GM18907 (cell line): ENCODE data around the gene PTPRU.
"Not testable (repeated sequence)": the region's sequence is repeated elsewhere in the genome, so short reads cannot be mapped to it uniquely, and the experiment has no call there.

Experiments
- ATAC-seq: cut with Tn5 transposase; IDR thresholded peaks from one replicate; pipeline ENCODE4 v1.9.1; 2021; ENCODE audit warnings: mild to moderate bottlenecking, moderate library complexity; ENCODE audit not compliant: unreplicated experiment

PTPRU gene

DNA sequence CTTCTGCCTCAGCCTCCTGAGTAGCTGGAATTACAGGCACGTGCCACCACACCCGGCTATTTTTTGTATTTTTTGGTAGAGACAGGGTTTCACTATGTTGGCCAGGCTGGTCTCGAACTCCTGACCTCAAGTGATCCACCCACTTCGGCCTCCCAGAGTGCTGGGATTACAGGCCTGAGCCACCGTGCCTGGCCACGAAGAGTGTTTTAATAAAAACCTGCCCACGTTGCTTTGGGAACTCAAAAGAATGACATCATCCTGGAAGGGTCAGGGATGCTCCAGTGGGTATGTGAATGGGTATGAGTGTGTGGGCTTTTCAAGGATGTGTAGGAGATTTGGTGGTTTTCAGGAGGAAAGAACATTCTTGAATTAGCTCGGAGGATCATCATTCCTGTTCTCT, 78.4 kb downstream of the PTPRU start:
- ATAC-seq, result not testable (repeated sequence)

- ATAC-seq, result no peak
Measured at GRCh38 chr1:29315262-29315661, 78.9 kb downstream of the PTPRU start.

DNA sequence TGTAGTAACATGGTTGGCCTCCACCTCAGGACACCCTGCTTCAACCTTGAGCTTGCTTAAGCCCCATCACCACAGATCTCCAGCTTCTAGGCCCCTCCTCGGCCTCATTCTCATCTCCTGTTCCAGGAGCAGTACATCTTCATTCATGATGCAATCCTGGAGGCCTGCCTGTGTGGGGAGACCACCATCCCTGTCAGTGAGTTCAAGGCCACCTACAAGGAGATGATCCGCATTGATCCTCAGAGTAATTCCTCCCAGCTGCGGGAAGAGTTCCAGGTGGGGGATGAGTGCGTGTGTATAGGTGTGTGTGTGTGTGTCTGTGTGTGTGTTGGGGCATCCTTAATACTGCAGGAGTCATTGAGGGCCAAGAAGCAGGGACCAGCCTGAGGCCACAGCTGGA, 79.6 kb downstream of the PTPRU start:
- no peak for ATAC-seq

- no peak for ATAC-seq
Measured at GRCh38 chr1:29317063-29317915, 81.0 kb downstream of the PTPRU start.

DNA sequence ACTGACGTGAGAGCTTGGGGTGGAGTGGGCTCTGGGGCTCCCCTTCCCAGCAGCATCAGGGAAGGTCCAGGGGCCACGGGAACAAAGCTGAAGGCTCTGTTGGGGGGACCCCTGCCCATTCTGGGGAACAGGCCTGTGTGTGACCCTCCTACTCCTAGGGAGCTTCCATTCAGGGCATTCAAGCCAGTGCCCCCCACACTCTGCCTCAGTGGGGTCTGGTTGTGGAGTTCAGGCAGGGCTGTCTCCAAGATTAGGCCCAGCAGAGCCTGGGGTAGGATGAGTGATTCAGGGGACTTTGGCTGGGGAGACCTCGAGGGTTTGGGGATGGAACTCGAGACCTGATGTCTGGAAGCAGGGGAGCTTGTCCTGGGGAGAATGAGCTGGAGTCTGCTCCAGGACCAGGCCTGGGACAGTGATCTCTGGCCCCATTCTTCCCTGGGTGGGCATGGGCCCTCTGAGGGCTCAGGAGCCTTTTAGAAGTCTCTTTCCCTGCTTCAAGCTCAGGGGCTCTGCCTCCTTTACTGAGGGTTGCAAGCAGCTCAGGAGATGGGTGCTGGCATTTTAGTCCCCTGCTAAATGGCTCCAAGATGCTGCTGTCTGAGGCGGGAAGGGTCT, 81.7 kb downstream of the PTPRU start:
- no peak for ATAC-seq

GRCh38 chr1:29318724-29319123, 82.4 kb downstream of the PTPRU start:
- no peak for ATAC-seq

DNA sequence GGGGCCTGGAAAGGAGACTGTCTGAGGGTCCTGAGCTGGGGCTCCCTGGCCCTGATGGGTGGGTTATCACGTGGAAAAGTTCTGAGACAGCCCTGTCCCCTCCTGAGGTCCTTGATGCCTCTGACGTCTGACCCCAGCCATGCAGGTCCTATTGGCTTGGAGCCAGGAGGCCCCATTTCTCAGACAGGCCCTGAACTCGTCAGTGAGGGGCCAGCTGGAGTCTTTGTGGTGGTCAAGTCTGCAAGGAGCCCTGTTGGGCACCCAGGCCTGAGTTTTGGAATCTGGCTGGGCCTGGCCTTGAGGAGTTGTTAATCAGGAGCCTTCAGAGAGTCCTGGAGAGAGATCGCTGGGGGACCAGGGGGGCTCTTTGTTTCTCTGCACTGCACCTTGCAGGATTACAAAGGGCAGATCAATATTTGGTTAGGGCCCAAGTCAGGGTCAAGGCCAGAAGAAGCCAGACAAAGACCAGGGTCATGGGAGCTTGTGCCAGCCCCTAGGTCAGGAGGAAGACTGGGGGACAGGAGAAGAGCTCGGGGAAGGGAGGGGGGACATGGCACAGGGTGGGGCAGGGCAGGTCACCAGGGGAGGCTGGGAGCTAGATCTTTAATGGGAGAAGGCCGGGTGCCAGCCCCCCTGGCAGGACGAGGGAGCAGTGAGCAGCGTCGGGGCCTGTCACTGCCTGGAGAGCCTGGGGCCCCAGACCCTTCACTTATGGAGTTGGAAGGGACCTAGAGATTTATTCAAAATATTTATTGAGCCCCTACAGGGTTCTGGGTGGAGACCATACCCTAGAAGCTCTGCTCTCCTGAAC, 83.2 kb downstream of the PTPRU start:
- ATAC-seq, result no peak

GRCh38 chr1:29320156-29320940, 84.0 kb downstream of the PTPRU start:
- no peak for ATAC-seq

DNA sequence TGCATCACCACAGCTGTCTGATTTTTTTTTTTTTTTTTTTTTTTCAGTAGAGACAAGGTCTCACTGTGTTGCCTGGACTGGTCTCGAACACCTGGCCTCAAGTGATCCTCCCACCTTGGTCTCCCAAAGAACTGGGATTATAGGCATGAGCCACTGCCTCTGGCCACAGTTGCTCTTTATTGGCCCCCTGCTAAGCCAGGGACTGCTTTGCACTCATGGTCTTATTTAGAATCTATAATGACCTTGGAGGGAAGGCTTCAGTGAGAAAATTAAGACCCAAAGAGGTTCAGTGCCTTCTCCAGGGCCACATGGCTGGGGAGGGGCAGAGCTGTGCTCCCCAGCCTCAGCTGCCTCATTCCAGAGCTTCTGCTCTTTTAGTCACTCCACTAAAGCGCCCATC, 84.9 kb downstream of the PTPRU start:
- ATAC-seq, result no peak

DNA sequence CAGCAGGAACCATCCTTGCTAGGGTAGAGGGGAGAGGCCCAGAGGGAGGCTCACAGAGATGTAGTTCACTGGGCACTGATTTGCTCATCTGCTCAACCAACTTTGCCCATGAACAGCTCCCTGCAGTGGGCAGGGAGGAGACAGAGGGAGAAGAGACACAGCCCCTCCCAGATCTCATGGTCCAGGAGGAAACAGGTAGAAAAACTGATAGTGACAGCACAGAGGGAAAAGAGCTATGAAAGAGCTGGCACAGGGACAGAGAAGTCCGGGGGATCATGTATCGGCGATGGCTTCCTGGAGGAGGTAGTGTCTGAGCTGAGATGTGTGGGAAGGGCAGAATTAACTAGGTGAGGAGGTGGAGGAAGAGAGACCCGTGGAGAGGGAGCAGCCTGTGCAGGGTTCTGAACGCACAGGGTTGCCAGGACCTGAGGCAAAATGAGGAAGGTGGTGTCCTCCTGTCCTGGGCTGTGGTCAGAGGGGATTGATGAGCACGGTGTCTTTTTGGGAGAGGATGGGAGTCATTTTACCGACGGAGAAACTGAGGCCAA, 85.9 kb downstream of the PTPRU start:
- ATAC-seq, result no peak

DNA sequence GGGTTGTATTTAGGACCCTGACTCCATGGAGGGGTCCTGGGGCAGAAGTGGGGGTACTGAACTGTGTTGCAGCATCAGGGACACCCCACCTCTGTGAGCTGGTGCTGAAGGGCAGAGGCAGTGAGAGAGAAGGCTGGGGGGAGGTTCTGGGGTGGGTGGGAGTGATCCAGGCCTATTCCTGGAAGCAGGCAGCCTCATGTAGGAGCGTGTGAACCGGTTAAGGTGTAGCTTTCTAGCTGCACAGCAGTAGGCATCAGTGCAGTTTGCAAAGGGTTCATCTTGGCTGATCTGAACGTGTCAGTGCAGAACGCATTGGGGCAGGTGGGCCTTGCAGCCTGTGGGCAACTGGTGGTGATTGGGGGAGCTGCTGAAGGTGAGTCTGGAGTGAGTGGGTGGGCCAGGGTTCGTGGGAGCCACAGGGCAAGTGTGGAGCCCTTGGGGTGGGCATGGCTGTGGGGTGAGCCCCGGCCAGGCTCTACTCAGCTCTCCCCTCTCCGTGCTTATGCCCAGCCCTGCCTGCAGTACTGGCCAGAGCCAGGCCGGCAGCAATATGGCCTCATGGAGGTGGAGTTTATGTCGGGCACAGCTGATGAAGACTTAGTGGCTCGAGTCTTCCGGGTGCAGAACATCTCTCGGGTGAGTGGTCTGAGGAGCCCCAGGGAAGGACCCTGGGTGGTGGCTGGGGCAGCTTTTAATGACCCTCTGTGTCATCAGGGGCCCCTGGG, 86.7 kb downstream of the PTPRU start:
- ATAC-seq, result no peak

DNA sequence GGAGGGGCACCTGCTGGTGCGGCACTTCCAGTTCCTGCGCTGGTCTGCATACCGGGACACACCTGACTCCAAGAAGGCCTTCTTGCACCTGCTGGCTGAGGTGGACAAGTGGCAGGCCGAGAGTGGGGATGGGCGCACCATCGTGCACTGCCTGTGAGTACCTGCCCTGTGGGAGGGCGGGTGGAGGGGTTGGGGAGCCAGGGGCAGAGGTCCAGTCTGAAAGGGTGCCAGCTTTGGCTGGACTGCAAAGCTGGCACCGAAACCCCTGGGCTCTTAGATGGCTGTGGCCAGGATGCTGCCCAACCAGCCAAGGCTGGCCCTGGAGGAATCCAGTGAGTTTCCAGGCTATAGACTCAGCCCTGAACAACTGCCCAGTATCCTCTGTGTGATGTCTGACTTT, 87.3 kb downstream of the PTPRU start:
- no peak for ATAC-seq

DNA sequence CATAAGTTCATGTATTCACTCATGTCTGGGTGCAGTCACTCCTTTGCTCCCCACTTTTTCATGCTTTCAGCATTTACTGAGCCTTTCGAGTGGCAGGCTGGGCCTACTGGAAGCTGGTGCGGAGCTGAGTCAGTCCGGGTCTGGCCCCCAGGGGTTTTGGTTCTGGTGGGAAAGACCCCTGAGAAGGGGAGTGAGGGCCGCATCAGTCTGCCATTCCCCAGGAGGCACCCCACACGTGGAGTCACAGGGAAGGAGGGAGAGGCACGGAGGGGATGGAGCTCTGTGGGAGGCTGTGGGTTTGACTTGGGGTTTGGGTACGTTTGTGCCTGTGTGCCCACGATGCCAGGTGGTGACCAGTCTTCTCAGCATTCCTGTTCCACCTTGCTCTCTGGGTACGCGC, 87.9 kb downstream of the PTPRU start:
- no peak for ATAC-seq

DNA sequence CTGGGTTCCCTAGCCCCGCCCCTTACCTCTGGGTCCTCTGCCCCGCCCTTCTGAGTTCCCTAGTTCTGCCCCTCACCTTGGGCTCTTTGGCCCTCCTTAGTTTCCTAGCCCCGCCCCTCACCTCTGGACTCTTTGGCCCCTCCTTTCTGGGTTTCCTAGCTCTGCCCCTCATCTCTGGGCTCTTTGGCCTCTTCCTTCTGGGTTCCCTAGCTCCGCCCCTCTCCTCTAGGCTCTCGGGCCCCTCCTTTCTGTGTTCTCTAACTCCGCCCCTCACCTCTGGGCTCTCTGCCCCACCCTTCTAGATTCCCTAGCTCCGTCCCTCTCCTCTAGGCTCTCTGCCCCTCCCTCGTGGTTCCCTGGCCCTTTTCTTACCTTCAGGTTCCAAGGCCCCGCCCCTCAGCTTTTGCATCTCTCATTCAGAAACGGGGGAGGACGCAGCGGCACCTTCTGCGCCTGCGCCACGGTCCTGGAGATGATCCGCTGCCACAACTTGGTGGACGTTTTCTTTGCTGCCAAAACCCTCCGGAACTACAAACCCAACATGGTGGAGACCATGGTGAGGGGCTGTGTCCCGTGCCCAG, 88.5 kb downstream of the PTPRU start:
- no peak for ATAC-seq

- no peak for ATAC-seq
Measured at GRCh38 chr1:29325675-29326074, 89.4 kb downstream of the PTPRU start.

DNA sequence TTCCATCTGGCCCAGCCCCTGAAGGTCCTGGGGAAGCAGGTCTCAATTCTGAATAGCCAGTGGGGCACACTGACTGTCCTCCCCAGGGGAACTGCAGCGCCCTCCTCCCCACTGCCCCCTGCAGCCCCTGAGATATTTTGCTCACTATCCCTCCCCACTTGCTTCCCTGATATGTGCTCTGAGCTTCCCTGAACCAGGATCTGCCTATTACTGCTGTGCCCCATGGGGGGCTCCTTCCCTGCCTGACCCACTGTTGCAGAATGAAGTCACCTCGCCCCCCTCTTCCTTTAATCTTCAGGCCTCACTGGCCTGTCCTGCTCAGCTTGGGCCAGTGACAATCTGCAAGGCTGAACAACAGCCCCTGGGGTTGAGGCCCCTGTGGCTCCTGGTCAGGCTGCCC, 89.8 kb downstream of the PTPRU start:
- no peak for ATAC-seq

GRCh38 chr1:29327223-29327935, 91.1 kb downstream of the PTPRU start:
- no peak for ATAC-seq

DNA sequence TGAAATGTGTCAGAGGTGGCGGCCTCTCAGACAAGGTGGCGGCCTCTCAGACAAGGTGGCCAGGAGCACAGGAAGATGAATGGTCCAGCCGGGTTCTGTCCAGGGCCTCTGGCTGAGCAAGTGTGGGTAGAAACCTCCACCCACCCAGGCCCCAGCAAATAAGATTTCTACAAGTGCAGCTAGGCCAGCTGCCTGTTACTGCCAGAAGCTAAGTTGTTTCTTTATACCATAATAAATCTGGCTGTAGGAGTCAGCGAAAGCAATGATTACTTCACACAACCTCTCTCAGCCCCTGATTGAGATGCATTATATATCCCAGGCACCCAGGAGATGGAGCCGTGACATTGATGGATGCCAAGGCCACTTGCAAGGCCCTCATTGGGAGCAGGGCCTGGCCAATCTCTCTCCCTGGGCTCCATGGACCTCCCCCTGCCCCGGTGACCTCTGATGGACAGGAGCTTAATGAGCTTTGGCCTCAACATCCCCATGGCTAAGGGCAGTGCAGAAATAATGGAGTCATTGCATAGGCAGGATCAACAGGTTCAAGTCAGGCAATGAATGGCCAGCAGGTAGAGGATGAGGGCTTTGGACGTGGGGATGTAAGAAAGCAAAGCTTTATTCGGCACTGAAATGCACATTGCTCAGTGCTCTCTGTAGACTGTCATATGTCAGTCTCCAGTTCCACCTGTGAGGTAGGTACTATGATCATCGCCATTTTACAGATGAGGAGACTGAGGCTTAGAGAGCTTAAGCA, 92.9 kb downstream of the PTPRU start:
- ATAC-seq, result no peak
